ENCODE data around the gene DMRTA1.
"Not testable (repeated sequence)": the region's sequence is repeated elsewhere in the genome, so short reads cannot be mapped to it uniquely, and the experiment has no call there.

Gene DMRTA1

GRCh38 chr9:22446589-22446949, at the start of gene DMRTA1:
Gene DMRTA1 (plus strand): TSS chr9:22446824. CDS start chr9:22447066, 242 bp downstream.
- peak; percentile 48 for DNase-seq

GRCh38 chr9:22401671-22402070, 45.0 kb upstream of the DMRTA1 start:
- DNase-seq: no peak

DNA sequence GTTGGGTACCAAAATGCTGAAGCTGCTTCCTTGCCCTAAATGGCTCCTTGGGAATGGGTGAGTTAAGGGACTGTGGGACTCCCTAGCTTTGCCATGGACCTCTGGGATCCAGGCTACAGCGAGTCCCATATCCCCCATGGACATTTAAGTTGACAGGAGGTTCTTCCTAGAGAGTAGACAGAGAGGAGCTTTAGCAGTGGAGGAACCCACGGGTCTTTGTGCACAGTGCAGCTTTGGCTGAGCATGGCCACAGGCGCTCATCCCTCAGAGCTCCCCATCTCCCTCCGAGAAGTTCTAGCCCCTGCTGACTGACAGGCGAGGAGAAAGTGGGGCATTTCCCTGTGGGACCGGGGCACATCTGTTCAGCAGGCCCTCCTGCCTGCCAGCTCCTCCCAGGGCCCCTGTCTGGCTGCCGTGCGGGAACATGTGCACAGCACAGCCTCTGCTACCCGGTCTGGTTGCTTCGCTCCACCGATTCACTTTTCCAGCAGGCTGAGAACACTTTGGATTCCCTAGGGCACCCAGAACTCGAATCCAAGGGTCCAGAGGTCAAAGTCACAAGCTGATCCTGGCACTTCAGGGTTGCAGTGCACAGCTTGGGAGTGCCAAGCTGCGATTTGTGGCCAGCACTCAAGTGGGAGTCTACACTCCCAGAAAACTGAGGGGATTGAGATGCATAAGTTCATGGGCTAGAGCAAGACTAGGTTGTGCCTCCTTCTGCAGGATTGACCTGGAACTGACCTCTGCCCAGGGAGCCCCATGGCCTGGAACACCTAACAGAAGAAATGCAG, 40.6 kb upstream of the DMRTA1 start:
- DNase-seq: no peak

DNA sequence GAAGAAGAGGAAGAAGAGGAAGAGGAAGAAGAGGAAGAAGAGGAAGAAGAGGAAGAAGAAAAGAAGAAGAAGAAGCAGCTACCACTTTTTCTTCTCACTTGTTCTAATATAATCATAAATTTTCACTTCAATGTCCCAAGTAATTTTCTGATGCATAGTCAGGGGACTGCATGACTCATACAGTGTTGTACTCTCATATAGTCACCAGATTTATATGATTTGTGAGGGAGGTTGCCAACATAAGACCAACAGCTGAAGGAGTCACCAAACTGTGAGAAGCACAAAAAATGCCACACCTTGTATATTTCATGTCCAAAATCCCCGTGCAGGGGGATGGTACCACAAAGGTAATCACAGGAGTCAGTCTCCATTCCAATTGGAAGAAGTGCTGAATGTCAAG, 32.7 kb upstream of the DMRTA1 start:
- DNase-seq: no peak

DNA sequence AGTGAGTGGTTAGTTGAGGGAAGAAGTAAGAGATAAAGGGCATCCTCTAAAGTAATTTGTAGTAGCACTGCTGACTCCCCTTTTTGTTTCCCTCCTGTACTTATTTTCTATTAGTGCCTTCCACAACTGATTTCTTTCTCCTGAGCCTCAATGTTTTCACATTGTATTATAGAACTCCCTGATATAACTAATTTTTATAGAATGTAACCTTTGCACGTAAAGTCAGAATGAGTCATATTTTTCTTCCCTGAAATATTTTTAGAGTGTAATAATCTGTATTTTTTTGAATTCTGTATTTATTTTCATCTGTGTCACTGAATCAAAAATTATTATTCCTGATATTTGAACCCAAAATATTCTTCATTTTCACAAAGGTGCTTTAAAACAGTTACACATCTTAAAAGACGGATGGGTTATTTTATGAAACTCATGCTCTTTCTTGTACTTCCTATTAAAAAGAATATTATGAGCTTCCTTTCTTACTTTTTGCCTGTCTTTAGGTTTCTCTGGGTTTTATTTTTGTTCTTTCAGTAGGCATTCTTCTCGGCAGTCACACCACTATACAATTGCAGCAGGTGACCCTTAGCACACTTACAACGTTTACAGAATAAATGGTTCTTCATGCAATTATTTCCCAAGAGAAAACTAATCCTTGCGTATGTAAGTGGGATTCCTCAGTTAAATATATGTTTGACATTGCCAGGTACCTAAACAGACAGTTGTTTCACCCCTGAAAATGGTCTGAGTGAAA, 30.5 kb upstream of the DMRTA1 start:
- no peak for DNase-seq

DNA sequence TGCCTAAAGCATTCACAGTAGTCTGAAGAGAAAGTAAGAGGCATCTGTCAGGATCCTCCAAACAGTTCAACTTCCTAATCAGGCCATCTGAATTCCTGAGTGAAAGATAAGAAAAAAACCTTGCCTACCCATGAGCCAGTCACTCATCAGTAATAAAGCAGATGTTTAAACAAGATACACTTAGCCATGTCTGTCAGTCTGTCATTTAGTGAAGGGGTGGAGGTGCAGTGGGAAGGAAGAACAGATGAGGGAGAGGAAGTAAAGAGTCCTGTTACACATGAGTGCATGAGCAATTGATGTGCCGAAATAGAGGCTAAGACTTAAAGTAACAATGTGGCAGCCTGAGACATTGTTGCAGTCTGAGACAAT, 29.9 kb upstream of the DMRTA1 start:
- DNase-seq: no peak

- no peak for DNase-seq
Observed at GRCh38 chr9:22423566-22423965, 23.1 kb upstream of the DMRTA1 start.

GRCh38 chr9:22424616-22425015, 22.0 kb upstream of the DMRTA1 start:
- no peak for DNase-seq

DNA sequence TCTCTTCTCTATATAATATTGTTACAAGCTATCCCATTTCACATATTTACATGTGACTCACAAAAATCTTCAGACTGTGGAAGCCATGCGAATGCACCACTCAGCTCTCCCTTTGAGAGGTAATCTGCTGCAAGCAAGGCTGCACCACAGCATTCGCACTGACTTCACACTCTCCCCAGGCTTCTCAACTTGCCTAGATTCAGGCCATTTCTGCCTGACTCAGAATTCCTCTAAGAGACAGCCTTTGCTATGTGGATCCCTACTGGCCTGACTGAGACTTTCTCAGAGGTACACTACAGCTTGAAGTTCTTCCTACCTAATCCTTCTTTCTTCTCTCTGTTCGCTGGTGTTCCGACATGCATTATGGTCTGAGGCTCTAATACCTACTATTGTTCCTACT, 21.1 kb upstream of the DMRTA1 start:
- no peak for DNase-seq

DNA sequence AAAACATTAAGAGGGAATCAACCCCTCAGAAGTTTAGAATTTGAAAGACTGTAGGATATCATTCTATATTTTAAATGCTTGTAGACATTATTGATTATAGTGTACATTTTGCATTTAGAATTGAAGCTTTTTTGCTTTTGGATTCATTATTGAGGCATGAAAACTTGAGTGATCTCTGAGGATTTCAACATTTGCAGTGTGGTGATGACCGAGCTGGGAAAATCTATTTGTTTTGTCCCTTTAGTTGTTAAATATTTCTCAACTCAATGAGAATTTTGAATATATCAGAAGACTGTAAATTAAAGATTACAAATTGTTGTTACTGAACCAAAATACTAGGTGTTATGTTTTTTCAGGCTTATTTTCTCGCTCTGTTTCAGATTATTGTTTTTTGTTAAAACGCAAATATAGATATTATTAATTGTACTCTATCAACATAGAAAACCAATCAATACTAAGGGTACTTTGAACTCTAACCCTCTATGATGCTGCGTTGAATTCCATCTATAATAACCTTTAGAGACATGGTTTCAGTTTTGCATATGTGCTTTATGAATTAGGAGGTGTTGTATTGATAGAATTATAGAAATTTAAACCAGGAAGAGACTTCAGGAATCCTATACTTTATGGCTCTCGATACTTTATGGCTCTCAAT, 19.3 kb upstream of the DMRTA1 start:
- DNase-seq: no peak

GRCh38 chr9:22433691-22434090, 12.9 kb upstream of the DMRTA1 start:
- no peak for DNase-seq

GRCh38 chr9:22435252-22435651, 11.4 kb upstream of the DMRTA1 start:
- not testable (repeated sequence) for DNase-seq

DNA sequence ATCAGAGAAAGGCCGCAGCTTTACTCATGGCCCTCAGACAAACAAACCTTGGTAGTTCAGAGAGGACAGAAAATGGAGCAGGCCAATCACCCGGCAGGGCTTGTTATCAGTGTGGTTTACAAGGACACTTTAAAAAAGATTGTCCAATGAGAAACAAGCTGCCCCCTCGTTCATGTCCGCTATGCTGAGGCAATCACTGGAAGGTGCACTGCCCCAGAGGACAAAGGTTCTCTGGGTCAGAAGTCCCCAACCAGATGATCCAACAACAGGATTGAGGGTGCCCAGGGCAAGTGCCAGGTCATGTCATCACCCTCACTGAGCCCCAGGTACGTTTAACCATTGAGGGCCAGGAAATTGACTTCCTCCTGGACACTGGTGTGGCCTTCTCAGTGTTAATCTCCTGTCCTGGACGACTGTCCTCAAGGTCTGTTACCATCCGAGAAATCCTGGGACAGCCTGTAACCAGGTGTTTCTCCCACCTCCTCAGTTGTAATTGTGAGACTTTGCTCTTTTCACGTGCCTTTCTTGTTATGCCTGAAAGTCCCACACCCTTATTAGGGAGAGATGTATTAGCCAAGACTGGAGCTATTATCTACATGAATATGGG, 9.1 kb upstream of the DMRTA1 start:
- not testable (repeated sequence) for DNase-seq

GRCh38 chr9:22440841-22441240, 5.8 kb upstream of the DMRTA1 start:
- no peak for DNase-seq

GRCh38 chr9:22446950-22447617, 460 bp downstream of the DMRTA1 start:
- DNase-seq: peak; percentile 42

DNA sequence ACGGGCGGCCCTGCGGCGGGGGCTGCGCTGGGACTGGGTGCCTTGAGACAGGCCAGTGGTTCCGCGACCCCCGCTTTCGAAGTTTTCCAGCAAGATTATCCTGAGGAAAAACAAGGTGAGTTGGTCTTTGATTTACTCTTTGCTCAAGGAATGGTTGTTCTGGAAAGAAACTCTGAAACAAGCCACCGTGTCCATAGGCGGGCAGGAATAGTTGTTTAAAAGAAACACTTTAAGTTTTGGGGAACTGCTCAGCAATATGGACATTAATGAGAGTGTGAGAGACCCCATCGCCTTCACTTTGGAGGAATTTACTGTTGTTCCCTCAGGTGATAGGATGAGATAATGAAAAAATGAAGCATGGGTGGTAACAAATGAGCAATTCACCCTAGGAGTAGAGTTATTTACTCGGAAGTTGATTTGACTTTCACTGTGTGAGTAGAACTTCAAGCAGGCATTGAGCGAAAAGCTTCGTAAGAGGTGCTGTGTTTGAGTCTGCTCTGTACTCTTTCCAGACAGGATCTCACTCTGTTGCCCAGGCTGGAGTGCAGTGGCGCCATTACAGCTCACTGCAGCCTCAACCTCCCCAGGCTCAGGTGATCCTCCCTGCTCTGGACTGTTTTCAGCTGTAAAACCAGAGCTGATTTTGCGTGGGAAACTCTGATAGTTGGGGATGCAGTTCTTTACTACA, 1.1 kb downstream of the DMRTA1 start:
- no peak for DNase-seq

- no peak for DNase-seq
Observed at GRCh38 chr9:22449719-22450118, 3.1 kb downstream of the DMRTA1 start.

GRCh38 chr9:22452415-22453010, 5.9 kb downstream of the DMRTA1 start:
- peak; percentile 26 for DNase-seq

- DNase-seq: no peak
Observed at GRCh38 chr9:22454016-22454415, 7.4 kb downstream of the DMRTA1 start.

DNA sequence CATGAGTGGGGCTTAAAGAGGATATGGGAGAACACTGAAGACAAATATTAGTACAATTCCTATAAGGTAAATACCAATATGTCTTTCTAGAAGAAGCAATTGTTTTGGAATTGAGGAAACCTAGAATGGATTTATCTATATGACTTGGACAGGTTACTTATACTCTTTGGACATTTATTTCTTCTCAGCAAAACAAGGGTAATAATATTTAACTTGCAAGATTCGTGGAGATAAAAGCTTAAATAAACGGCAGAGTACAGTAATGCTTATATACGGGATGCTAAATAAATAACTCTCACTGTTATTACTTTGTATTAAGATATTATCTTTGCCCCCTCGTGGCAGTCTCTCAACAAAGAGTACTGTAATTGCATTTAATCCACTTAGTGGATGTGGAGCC, 8.6 kb downstream of the DMRTA1 start:
- DNase-seq: no peak

DNA sequence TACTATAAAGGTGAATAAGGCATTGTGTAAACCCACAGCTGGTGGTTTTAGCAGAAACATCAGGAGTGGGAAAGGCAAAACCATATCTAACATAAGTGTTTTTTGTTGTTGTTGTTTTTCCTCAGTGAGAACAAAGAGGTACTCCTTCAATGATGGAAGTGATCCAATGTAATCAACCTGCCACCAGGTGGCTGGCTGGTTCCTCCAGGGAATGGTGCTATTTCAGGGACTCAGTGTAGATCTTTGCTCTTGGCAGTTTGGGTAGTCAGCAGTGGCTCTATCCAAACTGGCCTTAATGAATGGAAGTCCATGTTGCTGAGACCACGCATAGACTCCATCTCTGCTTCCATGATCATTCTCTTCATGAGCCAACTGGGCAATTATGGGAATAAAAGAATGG, 10.8 kb downstream of the DMRTA1 start:
- peak; percentile 45 for DNase-seq

DNA sequence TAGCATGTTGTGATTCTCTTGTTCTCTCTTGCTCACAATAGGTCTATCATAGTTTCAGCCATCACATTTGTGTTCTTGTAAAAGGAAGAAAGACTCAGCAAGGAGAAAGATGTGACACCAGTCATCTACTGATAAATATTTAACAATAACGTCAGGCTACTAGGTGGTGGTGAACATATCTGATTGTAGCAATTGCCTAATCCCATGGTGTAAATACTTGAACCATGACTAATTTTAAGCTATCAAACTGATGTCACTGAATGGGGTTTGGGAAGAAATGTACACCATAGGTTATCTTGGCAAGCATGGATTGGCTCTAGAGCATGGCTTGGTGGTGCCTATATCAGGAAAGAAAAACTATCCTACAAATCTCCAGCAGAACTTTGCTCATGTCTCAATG, 16.6 kb downstream of the DMRTA1 start:
- DNase-seq: no peak
